COLO668 (cell line): ENCODE results near the gene C3orf80.
"Not testable (repeated sequence)": the region's sequence is repeated elsewhere in the genome, so short reads cannot be mapped to it uniquely, and the experiment has no call there.

Experiments
- DNase-seq: peaks from one replicate; lab custom pipeline; 2025; ENCODE audit not compliant: unreplicated experiment; lab: John Stamatoyannopoulos, UW

C3orf80 gene

GRCh38 chr3:160210799-160211221 lies 14.4 kb upstream of the C3orf80 start:
- DNase-seq = no peak

- DNase-seq = no peak
These were observed 12.0 kb upstream of the C3orf80 start for GRCh38 chr3:160213191-160213590.

GRCh38 chr3:160217675-160218074 lies 7.5 kb upstream of the C3orf80 start:
- DNase-seq = no peak

- no peak for DNase-seq
These were observed 7.1 kb upstream of the C3orf80 start for GRCh38 chr3:160218136-160218535.

GRCh38 chr3:160220038-160220437 lies 5.2 kb upstream of the C3orf80 start:
- DNase-seq = no peak

- no peak for DNase-seq
These were observed 4.2 kb upstream of the C3orf80 start for GRCh38 chr3:160221019-160221418.

GRCh38 chr3:160224256-160224655 lies 966 bp upstream of the C3orf80 start:
- DNase-seq = no peak

- DNase-seq = no peak
These were observed 429 bp upstream of the C3orf80 start for GRCh38 chr3:160224811-160225175.

GRCh38 chr3:160226026-160226907 lies 1.0 kb downstream of the C3orf80 start:
- peak; percentile 46 for DNase-seq

- no peak for DNase-seq
These were observed 2.2 kb downstream of the C3orf80 start for GRCh38 chr3:160227419-160227818.

- no peak for DNase-seq
These were observed 6.8 kb downstream of the C3orf80 start for GRCh38 chr3:160232014-160232413.

- not testable (repeated sequence) for DNase-seq
These were observed 15.5 kb downstream of the C3orf80 start for GRCh38 chr3:160240719-160241118.

- DNase-seq = no peak
These were observed 20.1 kb downstream of the C3orf80 start for GRCh38 chr3:160245261-160245800.

GRCh38 chr3:160247766-160248165 lies 22.5 kb downstream of the C3orf80 start:
- DNase-seq = no peak

- DNase-seq = no peak
These were observed 28.1 kb downstream of the C3orf80 start for GRCh38 chr3:160253298-160253697.

- DNase-seq = no peak
These were observed 32.4 kb downstream of the C3orf80 start for GRCh38 chr3:160257606-160258005.

GRCh38 chr3:160259589-160259988 lies 34.4 kb downstream of the C3orf80 start:
- DNase-seq = no peak

- no peak for DNase-seq
These were observed 35.5 kb downstream of the C3orf80 start for GRCh38 chr3:160260587-160261270.

GRCh38 chr3:160265088-160265487 lies 39.9 kb downstream of the C3orf80 start:
- DNase-seq = no peak
